C4-2B (cell line): ENCODE measurements around the gene ACSM6.

Experiments
- CTCF ChIP-seq: fragments of 450-650 bp; conservative IDR thresholded peaks from 2 replicates; pipeline ENCODE4 v1.5.1; 2017; ENCODE audit warnings: mild to moderate bottlenecking
- ZFX ChIP-seq: fragments of 450-650 bp; IDR thresholded peaks from 2 replicates; pipeline ENCODE4 v1.6.1; 2017

GRCh38 chr10:95237376-95238170 is 43.5 kb downstream of the ACSM6 start:
- TF ChIP-seq CTCF (no peak), ZFX (no peak)
